H1 (cell line): ENCODE measurements around the gene ARMC9. TPM values are rescaled to one million over a fixed set of nuclear protein-coding genes. Genes with fewer than 3 reads are reported as not detected.

Source experiments
- CTCF ChIA-PET: fragments of 300-600 bp; sonication (Branson Sonifier 250); formaldehyde crosslinking; loops from one replicate; lab custom pipeline; 2021; ENCODE audit not compliant: partially characterized antibody; lab: Charles Lee
- POLR2A ChIA-PET: fragments of 300-600 bp; sonication (Branson Sonifier 250); formaldehyde crosslinking; loops from one replicate; lab custom pipeline; 2021; ENCODE audit warnings: inconsistent platforms; ENCODE audit not compliant: partially characterized antibody; lab: Charles Lee
- DNase-seq, 2 experiments: peaks; one replicate each; pipeline versions ENCODE4 v3.0.0 to v3.0.0-alpha.2; 2010 to 2022; ENCODE audit warnings: low spot score in 2 of 2, low read depth in 1 of 2, mixed read lengths in 1 of 2
- FAIRE-seq: peaks from 2 replicates; lab custom pipeline; 2011; peaks lifted over from hg19 to GRCh38; lab: Jason Lieb, UNC
- H2AFZ ChIP-seq: 2 replicates; pipeline ENCODE4 v1.8.1; 2012; ENCODE audit warnings: low read length, inconsistent platforms
- H2AK5ac ChIP-seq: 2 replicates; pipeline ENCODE4 v1.6.1; 2013; ENCODE audit warnings: low read depth, low read length
- H2BK120ac ChIP-seq: replicated peaks from 2 replicates; pipeline ENCODE3; 2013; ENCODE audit warnings: low read depth, low read length, inconsistent platforms
- H2BK12ac ChIP-seq: 2 replicates; pipeline ENCODE4 v1.6.1; 2013; ENCODE audit warnings: low read depth, low read length
- H2BK15ac ChIP-seq: 2 replicates; pipeline ENCODE4 v1.6.1; 2013; ENCODE audit warnings: low read length
- H2BK20ac ChIP-seq: 2 replicates; pipeline ENCODE4 v1.6.1; 2013; ENCODE audit warnings: low read length
- H2BK5ac ChIP-seq: 2 replicates; pipeline ENCODE4 v1.6.1; 2013; ENCODE audit warnings: low read depth, low read length
- H3K14ac ChIP-seq: 2 replicates; pipeline ENCODE4 v1.6.1; 2013; ENCODE audit warnings: inconsistent platforms; ENCODE audit not compliant: insufficient read length
- H3K18ac ChIP-seq: 2 replicates; pipeline ENCODE4 v1.6.1; 2013; ENCODE audit warnings: low read length; ENCODE audit errors: extremely low read depth
- H3K23ac ChIP-seq: 2 replicates; pipeline ENCODE4 v1.6.1; 2013; ENCODE audit warnings: inconsistent platforms; ENCODE audit not compliant: insufficient read length
- H3K23me2 ChIP-seq: 2 replicates; pipeline ENCODE4 v1.6.1; 2013; ENCODE audit warnings: low read depth, low read length
- H3K27ac ChIP-seq: 2 replicates; pipeline ENCODE4 v1.6.1; 2011; ENCODE audit warnings: low read depth, low read length, inconsistent platforms
- H3K27me3 ChIP-seq, 4 experiments: replicated peaks in 1 of 4; 1 replicate in 1 of 4; 2 replicates in 3 of 4; pipeline versions ENCODE4 v1.6.1 to v1.8.1; 2011 to 2013; ENCODE audit warnings: low read length in 3 of 4, mild to moderate bottlenecking in 3 of 4, inconsistent platforms in 2 of 4, mixed read lengths in 2 of 4, moderate library complexity in 1 of 4; ENCODE audit not compliant: control insufficient read depth in 3 of 4, insufficient read depth in 3 of 4; ENCODE audit errors: extremely low read depth in 1 of 4
- H3K36me3 ChIP-seq, 4 experiments: 2 replicates each; pipeline versions ENCODE4 v1.6.1 to v1.8.1; 2011 to 2013; ENCODE audit warnings: mild to moderate bottlenecking in 4 of 4, low read length in 3 of 4, moderate library complexity in 2 of 4, control low read depth in 1 of 4, inconsistent platforms in 1 of 4; ENCODE audit not compliant: insufficient read depth in 4 of 4, control insufficient read depth in 2 of 4
- H3K4ac ChIP-seq: replicated peaks from 2 replicates; pipeline ENCODE3; 2013; ENCODE audit warnings: low read length, low read depth, mixed read lengths, inconsistent platforms; ENCODE audit not compliant: insufficient read length
- H3K4me1 ChIP-seq, 4 experiments: replicated peaks in 1 of 4; 1 replicate in 1 of 4; 2 replicates in 3 of 4; pipeline versions ENCODE4 v1.6.1 to v1.8.1; 2011 to 2013; ENCODE audit warnings: low read length in 3 of 4, inconsistent platforms in 2 of 4, mixed read lengths in 1 of 4; ENCODE audit not compliant: insufficient read depth in 4 of 4, control insufficient read depth in 3 of 4
- H3K4me2 ChIP-seq, 2 experiments: 2 replicates each; pipeline versions ENCODE4 v1.6.1 to v1.8.1; 2011 to 2013; ENCODE audit warnings: low read depth in 2 of 2, low read length in 2 of 2, control low read depth in 1 of 2, inconsistent platforms in 1 of 2, mild to moderate bottlenecking in 1 of 2; ENCODE audit not compliant: insufficient read depth in 1 of 2
- H3K4me3 ChIP-seq, 4 experiments: fragments of 200-600, 300-600 bp in 1 of 4; sonication (generic), shearing (Covaris generic), sonication (Bioruptor Twin) in 1 of 4; 2 replicates each; pipeline versions ENCODE4 v1.5.1 to v1.8.1; 2011 to 2016; ENCODE audit warnings: low read length in 4 of 4, low read depth in 3 of 4, control low read depth in 2 of 4, inconsistent platforms in 2 of 4, mild to moderate bottlenecking in 2 of 4, mixed read lengths in 1 of 4, moderate library complexity in 1 of 4; ENCODE audit not compliant: insufficient read depth in 2 of 4; ENCODE audit errors: extremely low read depth in 1 of 4
- H3K56ac ChIP-seq: replicated peaks from 2 replicates; pipeline ENCODE3; 2013; ENCODE audit warnings: low read depth, mild to moderate bottlenecking, mixed read lengths, low read length, inconsistent platforms; ENCODE audit not compliant: insufficient read length
- H3K79me1 ChIP-seq: 2 replicates; pipeline ENCODE4 v1.6.1; 2013; ENCODE audit warnings: low read depth, low read length, control low read depth
- H3K79me2 ChIP-seq, 2 experiments: 2 replicates each; pipeline versions ENCODE4 v1.6.1 to v1.8.1; 2012 to 2013; ENCODE audit warnings: low read length in 2 of 2, mild to moderate bottlenecking in 2 of 2, inconsistent platforms in 1 of 2; ENCODE audit not compliant: insufficient read depth in 2 of 2, control insufficient read depth in 1 of 2
- H3K9ac ChIP-seq, 4 experiments: replicated peaks in 1 of 4; 1 replicate in 1 of 4; 2 replicates in 3 of 4; pipeline versions ENCODE4 v1.6.1 to v1.8.1; 2011 to 2013; ENCODE audit warnings: low read depth in 3 of 4, low read length in 3 of 4, control low read depth in 2 of 4, mild to moderate bottlenecking in 2 of 4, moderate library complexity in 2 of 4, inconsistent platforms in 1 of 4; ENCODE audit errors: extremely low read depth in 1 of 4
- H3K9me3 ChIP-seq, 2 experiments: 2 replicates each; pipeline versions ENCODE4 v1.6.1 to v1.8.1; 2012 to 2013; ENCODE audit warnings: mild to moderate bottlenecking in 2 of 2, moderate library complexity in 2 of 2, control low read depth in 1 of 2, inconsistent platforms in 1 of 2, low read depth in 1 of 2, low read length in 1 of 2, mixed read lengths in 1 of 2; ENCODE audit not compliant: insufficient read depth in 2 of 2
- H4K20me1 ChIP-seq, 2 experiments: replicated peaks in 1 of 2; 2 replicates each; pipeline versions ENCODE3 to v1.8.1; 2011 to 2013; ENCODE audit warnings: inconsistent platforms in 2 of 2, low read length in 2 of 2, mild to moderate bottlenecking in 1 of 2; ENCODE audit not compliant: insufficient read depth in 2 of 2, control insufficient read depth in 1 of 2
- H4K5ac ChIP-seq: 2 replicates; pipeline ENCODE4 v1.6.1; 2013; ENCODE audit warnings: low read length, low read depth, mixed read lengths, inconsistent platforms; ENCODE audit not compliant: insufficient read length
- H4K8ac ChIP-seq: 2 replicates; pipeline ENCODE4 v1.8.0; 2013; ENCODE audit warnings: mild to moderate bottlenecking, moderate library complexity, low read length, inconsistent platforms; ENCODE audit not compliant: insufficient read depth; ENCODE audit errors: extremely low read depth
- H4K91ac ChIP-seq: replicated peaks from 2 replicates; pipeline ENCODE3; 2013; ENCODE audit warnings: low read length, mixed read lengths, inconsistent platforms; ENCODE audit not compliant: insufficient read length
- ATF3 ChIP-seq: IDR thresholded peaks from 2 replicates; pipeline ENCODE4 v1.6.1; 2011; ENCODE audit warnings: low read depth, mild to moderate bottlenecking, low read length; ENCODE audit not compliant: insufficient read depth
- BACH1 ChIP-seq: IDR thresholded peaks from 2 replicates; pipeline ENCODE4 v1.6.1; 2012; ENCODE audit warnings: low read length, improper control_type of control experiment
- BRCA1 ChIP-seq: IDR thresholded peaks from 2 replicates; pipeline ENCODE4 v1.6.1; 2012; ENCODE audit warnings: low read depth, low read length, improper control_type of control experiment
- CREB1 ChIP-seq: IDR thresholded peaks from 2 replicates; pipeline ENCODE4 v1.6.1; 2012; ENCODE audit warnings: inconsistent platforms
- CTCF ChIP-seq, 3 experiments: IDR thresholded peaks; 1 replicate in 2 of 3; 2 replicates in 1 of 3; pipeline versions ENCODE4 v1.5.1 to v1.6.1; 2011; ENCODE audit warnings: low read length in 3 of 3, mild to moderate bottlenecking in 3 of 3, inconsistent platforms in 2 of 3, low read depth in 1 of 3, moderate library complexity in 1 of 3; ENCODE audit not compliant: insufficient read depth in 1 of 3; ENCODE audit errors: control extremely low read depth in 1 of 3
- HDAC6 ChIP-seq: IDR thresholded peaks from one replicate; pipeline ENCODE4 v1.7.1; 2012; ENCODE audit warnings: low read depth, mild to moderate bottlenecking, inconsistent platforms, low read length, moderate library complexity
- KDM4A ChIP-seq: IDR thresholded peaks from one replicate; pipeline ENCODE4 v1.7.1; 2012; ENCODE audit warnings: low read depth, mild to moderate bottlenecking, moderate library complexity, low read length, inconsistent platforms; ENCODE audit not compliant: severe bottlenecking
- MAX ChIP-seq: IDR thresholded peaks from 2 replicates; pipeline ENCODE4 v1.6.1; 2012; ENCODE audit warnings: inconsistent platforms
- NANOG ChIP-seq: IDR thresholded peaks from 2 replicates; pipeline ENCODE4 v1.6.1; 2011; ENCODE audit warnings: low read length, low read depth, mild to moderate bottlenecking, inconsistent platforms; ENCODE audit not compliant: insufficient read depth, poor library complexity, severe bottlenecking
- WGBS, 2 experiments: shearing (Covaris generic) in 1 of 2; methylation state at CpG; one replicate each; pipeline versions ENCODE4 v1.1.6 to v1.1.7; 2013 to 2015; ENCODE audit warnings: low lambda C conversion rate in 2 of 2, mixed read lengths in 2 of 2, inconsistent platforms in 1 of 2, low coverage in 1 of 2, missing lambda C conversion rate in 1 of 2; ENCODE audit not compliant: insufficient replicate concordance in 2 of 2, insufficient coverage in 1 of 2, insufficient read length in 1 of 2; ENCODE audit errors: extremely low coverage in 1 of 2, missing lambda C conversion rate in 1 of 2; 5-methylcytosine and 5-hydroxymethylcytosine counted together
- polyA plus RNA-seq, 7 experiments: library from polyadenylated mRNA; depleted of rRNA in 3 of 7; stranded (reverse) in 5 of 7; unstranded in 2 of 7; fragments of >200 nt in 5 of 7; fragments of 200-250 nt in 2 of 7; gene quantifications; 1 replicate in 5 of 7; 2 replicates in 1 of 7; 4 replicates in 1 of 7; pipeline versions ENCODE4 v1.2.1 to v1.2.3, GENCODE V29; 2011 to 2013; ENCODE audit warnings: missing spikeins in 2 of 7, mixed read lengths in 2 of 7
- total RNA-seq: library from RNA; stranded (reverse); fragmentation: NEBNext Ultra II Directional; extraction: Animal tissue kit (Norgen Biotek cat#: 25700); gene quantifications from 2 replicates; pipeline ENCODE4 v1.2.1, GENCODE V29; 2021

ARMC9 gene
- total and polyA plus RNA-seq, 2 of the 8 experiments (the other 6 are each of a cell fraction or from before 2014, with no cell fraction given): 23.2 to 36.1 TPM

- TF ChIP-seq HDAC6: no peak
- no peak for TF ChIP-seq CTCF (IDR thresholded peaks at IDR 0.05; ENCODE audit: control extremely low read depth in 1 of 3, insufficient read depth in 1 of 3, low read depth in 1 of 3, low read length in 3 of 3)
- TF ChIP-seq KDM4A: no peak
- no peak for TF ChIP-seq NANOG
- no peak for TF ChIP-seq BRCA1
- TF ChIP-seq ATF3: no peak
- TF ChIP-seq BACH1: no peak
- TF ChIP-seq MAX: no peak
- TF ChIP-seq CREB1: no peak
- Histone ChIP-seq H4K20me1 (no peaks in the 10 kb centered on the region), H2BK5ac (no peak overlapping the region), H4K5ac (no peak overlapping the region), H3K56ac (no peak overlapping the region), H3K23me2 (no peaks in the 10 kb centered on the region), H3K4me1 (peaks cover 0 to 3% (median 1%) of the 10 kb centered on the region in 4 experiments; a peak in 2 of 7 replicates), H3K4ac (no peak overlapping the region), H4K91ac (no peak overlapping the region), H3K18ac (no peak overlapping the region), H3K9ac (no peak overlapping the region), H3K27ac (no peak overlapping the region), H2BK120ac (no peak overlapping the region), H3K79me2 (no peaks in the 10 kb centered on the region), H3K27me3 (no peaks in the 10 kb centered on the region), H2BK20ac (no peak overlapping the region), H3K79me1 (no peaks in the 10 kb centered on the region), H3K9me3 (no peaks in the 10 kb centered on the region), H2AFZ (no peak overlapping the region), H3K36me3 (peaks cover 0 to 4% (median 3%) of the 10 kb centered on the region in 4 experiments; a peak in 2 of 8 replicates), H2AK5ac (no peak overlapping the region), H3K14ac (no peak overlapping the region), H3K4me2 (no peak overlapping the region), H2BK12ac (no peak overlapping the region), H3K23ac (no peak overlapping the region), H3K4me3 (no peak overlapping the region), H4K8ac (no peak overlapping the region), H2BK15ac (no peak overlapping the region)
- FAIRE-seq (no peak), DNase-seq (no peak)
- 93% methylated on average over 13 of the region's 13 CpGs; no CpG with 5 or more reads in 1 of the 2 experiments for WGBS, 2 experiments
- ChIA-PET CTCF (interaction anchor here (0.6 to 3.6 kb wide), 15 partner anchors 8 to 77 kb away, joined by 3 to 17 read pairs (median 3); no protein-coding TSS in a partner anchor), POLR2A (interaction anchor here (1.0 to 1.6 kb wide), 3 partner anchors 12 to 129 kb away, joined by 3 to 4 read pairs (median 3); partner anchors contain the start of gene NCL)
Measured at GRCh38 chr2:231335591-231335990, 137.2 kb downstream of the ARMC9 start.
